ENCODE data around the gene ANP32B.

GRCh38 chr9:98047002-98047401 lies 63.9 kb downstream of the ANP32B start:
- TF ChIP-seq CTCF (IDR thresholded peaks at IDR 0.05) (no peak), POLR2A (IDR thresholded peaks at IDR 0.05) (no peak)

Data from sigmoid colon (tissue), 3 donors.